ENCODE data around the gene TM7SF3.

The TM7SF3 gene

GRCh38 chr12:26928661-26929060 lies 85.5 kb downstream of the TM7SF3 start:
- no peak for DNase-seq (ENCODE audit: low read depth)

All from activated T-cell treated with anti-CD3 and anti-CD28 coated beads for 24 hours (primary cell).